PC-9 (cell line): ENCODE results near the gene TPK1. TPM values are rescaled to one million over a fixed set of nuclear protein-coding genes. Genes with fewer than 3 reads are reported as not detected.
"Not testable (repeated sequence)": the region's sequence is repeated elsewhere in the genome, so short reads cannot be mapped to it uniquely, and the experiment has no call there.

Source experiments
- BruUV-seq: library from RNA; stranded (reverse); fragments of 400-500 nt; replicated peaks from 2 replicates; lab custom pipeline; 2021; lab: Mats Ljungman, UMichigan
- CTCF ChIA-PET: fragments of 300-600 bp; sonication (Branson Sonifier 250); formaldehyde crosslinking; loops from one replicate; lab custom pipeline; 2022; ENCODE audit warnings: antibody characterized with exemption; lab: Charles Lee
- POLR2A ChIA-PET: fragments of 300-600 bp; sonication (Branson Sonifier 250); formaldehyde crosslinking; loops from one replicate; lab custom pipeline; 2022; ENCODE audit warnings: antibody characterized with exemption; ENCODE audit not compliant: unreplicated experiment; lab: Charles Lee
- DNase-seq, 2 experiments: peaks; one replicate each; pipeline versions ENCODE4 v3.0.0 to v3.0.0-alpha.2; 2015 to 2022; ENCODE audit warnings: mixed read lengths in 1 of 2
- H2AFZ ChIP-seq: fragments of 200-600 bp; sonication (generic); 2 replicates; pipeline ENCODE4 v1.8.1; 2017; ENCODE audit warnings: antibody characterized with exemption
- H3F3A ChIP-seq: fragments of 200-600 bp; sonication (generic); 2 replicates; pipeline ENCODE4 v1.8.1; 2017; ENCODE audit warnings: antibody characterized with exemption, mild to moderate bottlenecking, low read depth; ENCODE audit not compliant: insufficient read depth
- H3K27ac ChIP-seq: fragments of 200-600 bp; sonication (generic); 2 replicates; pipeline ENCODE4 v1.6.1; 2016; ENCODE audit warnings: mixed run types
- H3K27me3 ChIP-seq: fragments of 200-600 bp; sonication (generic); 2 replicates; pipeline ENCODE4 v1.6.1; 2016; ENCODE audit warnings: low read depth, mixed run types; ENCODE audit not compliant: insufficient read depth
- H3K36me3 ChIP-seq: fragments of 200-600 bp; sonication (generic); 2 replicates; pipeline ENCODE4 v1.6.1; 2016; ENCODE audit warnings: low read depth, mixed run types
- H3K4me1 ChIP-seq: fragments of 200-600 bp; sonication (generic); replicated peaks from 2 replicates; pipeline ENCODE4 v1.6.1; 2016; ENCODE audit warnings: mixed run types; ENCODE audit not compliant: insufficient read depth
- H3K4me2 ChIP-seq: fragments of 200-600 bp; sonication (generic); 2 replicates; pipeline ENCODE4 v1.6.1; 2017; ENCODE audit warnings: mixed run types
- H3K4me3 ChIP-seq: fragments of 200-600 bp; sonication (generic); 2 replicates; pipeline ENCODE4 v1.6.1; 2016; ENCODE audit warnings: mixed run types
- H3K79me2 ChIP-seq: fragments of 200-600 bp; sonication (generic); 2 replicates; pipeline ENCODE4 v1.6.1; 2017; ENCODE audit warnings: low read depth, mixed run types
- H3K9me2 ChIP-seq: fragments of 200-600 bp; sonication (generic); 2 replicates; pipeline ENCODE4 v1.8.1; 2017; ENCODE audit warnings: mild to moderate bottlenecking; ENCODE audit not compliant: insufficient read depth
- H3K9me3 ChIP-seq: fragments of 200-600 bp; sonication (generic); 2 replicates; pipeline ENCODE4 v1.8.1; 2016; ENCODE audit warnings: low read depth; ENCODE audit not compliant: insufficient read depth
- H4K20me1 ChIP-seq: fragments of 200-600 bp; sonication (generic); 2 replicates; pipeline ENCODE4 v1.8.1; 2017; ENCODE audit not compliant: insufficient read depth
- CTCF ChIP-seq: fragments of 200-600 bp; sonication (generic); conservative IDR thresholded peaks from 2 replicates; pipeline ENCODE4 v1.6.1; 2017; ENCODE audit warnings: mixed run types, antibody characterized with exemption, mild to moderate bottlenecking, moderate library complexity
- EZH2 ChIP-seq: fragments of 200-600 bp; sonication (generic); IDR thresholded peaks from 2 replicates; pipeline ENCODE4 v1.8.0; 2017; ENCODE audit warnings: antibody characterized with exemption, low read depth
- intact Hi-C: fragments of 100-400 bp; cut with micrococcal nuclease; formaldehyde crosslinking; loops from one replicate; pipeline ENCODE4 v1.10.0; 2022; ENCODE audit not compliant: unreplicated experiment
- total RNA-seq: library from RNA; stranded (reverse); gene quantifications from 2 replicates; pipeline ENCODE4 v1.2.3, GENCODE V29; 2021

TPK1 gene
- total RNA-seq, 1 experiment from 2014 or later = 0.90 TPM

DNA sequence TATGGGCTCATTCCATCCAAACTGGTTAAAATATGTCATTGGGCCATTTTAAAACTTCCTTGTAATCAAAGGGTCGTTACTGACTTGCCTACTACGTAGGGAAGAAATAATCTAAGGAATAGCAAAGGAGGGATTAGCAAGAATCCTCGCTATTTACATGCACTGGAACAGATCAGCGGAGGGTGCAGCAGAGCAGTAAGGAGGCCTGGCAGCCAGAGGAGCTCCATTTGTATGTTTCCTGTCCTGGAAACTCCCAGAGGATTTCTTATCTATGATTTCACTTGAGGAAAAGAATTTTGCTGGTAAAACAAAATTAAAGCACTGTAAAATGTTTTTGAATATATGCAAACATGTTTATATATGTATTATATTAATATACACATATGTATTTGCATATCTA, 107.3 kb downstream of the TPK1 start:
- no peak overlapping the region for H3K27ac ChIP-seq
- no peak overlapping the region for H3K4me3 ChIP-seq
- H2AFZ ChIP-seq = no peak overlapping the region
- no TSS peak for BruUV-seq
- H3K79me2 ChIP-seq = no peaks in the 10 kb centered on the region
- ChIA-PET POLR2A (interaction anchor here (0.7 kb wide), 1 partner anchor 1715 kb away, joined by 9 read pairs; no protein-coding TSS in a partner anchor), CTCF (no interaction called here)
- TF ChIP-seq EZH2 = no peak
- TF ChIP-seq CTCF = no peak
- H3K9me3 ChIP-seq = no peaks in the 10 kb centered on the region
- no peaks in the 10 kb centered on the region for H3K27me3 ChIP-seq
- DNase-seq = no peak
- no peaks in the 10 kb centered on the region for H3F3A ChIP-seq
- intact Hi-C loops = no loop called here
- no peaks in the 10 kb centered on the region for H3K4me1 ChIP-seq
- no peak overlapping the region for H3K4me2 ChIP-seq
- no peaks in the 10 kb centered on the region for H3K9me2 ChIP-seq
- no peaks in the 10 kb centered on the region for H4K20me1 ChIP-seq
- no peaks in the 10 kb centered on the region for H3K36me3 ChIP-seq

DNA sequence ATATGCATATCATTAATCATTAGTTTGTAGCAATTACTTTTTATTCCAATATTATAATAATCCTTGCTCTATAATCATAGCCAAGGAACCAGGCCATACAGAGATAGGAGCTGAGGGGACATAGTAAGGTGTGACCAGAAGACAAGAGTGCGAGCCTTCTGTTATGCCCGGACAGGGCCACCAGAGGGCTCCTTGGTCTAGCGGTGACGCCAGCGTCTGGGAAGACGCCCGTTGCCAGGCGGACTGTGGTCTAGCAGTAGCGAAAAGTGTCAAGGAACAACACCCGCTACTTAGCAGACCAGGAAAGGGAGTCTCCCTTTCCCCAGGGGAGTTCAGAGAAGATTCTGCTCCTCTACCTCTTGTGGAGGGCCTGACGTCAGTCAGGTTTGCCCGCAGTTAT, 109.0 kb downstream of the TPK1 start:
- H3K79me2 ChIP-seq, H3K4me3 ChIP-seq, BruUV-seq, CTCF ChIA-PET, H3K27ac ChIP-seq, H4K20me1 ChIP-seq, H3K9me2 ChIP-seq, H3F3A ChIP-seq, POLR2A ChIA-PET, H3K27me3 ChIP-seq, H3K4me1 ChIP-seq, H3K9me3 ChIP-seq, H3K36me3 ChIP-seq, intact Hi-C loops, H3K4me2 ChIP-seq: not testable (repeated sequence)
- peak; percentile 63 for TF ChIP-seq CTCF
- peak in 1 of 2 experiments; percentile 9 for DNase-seq
- peak overlapping the region; percentile 55; the same call in 1 of the 2 replicates for H2AFZ ChIP-seq

DNA sequence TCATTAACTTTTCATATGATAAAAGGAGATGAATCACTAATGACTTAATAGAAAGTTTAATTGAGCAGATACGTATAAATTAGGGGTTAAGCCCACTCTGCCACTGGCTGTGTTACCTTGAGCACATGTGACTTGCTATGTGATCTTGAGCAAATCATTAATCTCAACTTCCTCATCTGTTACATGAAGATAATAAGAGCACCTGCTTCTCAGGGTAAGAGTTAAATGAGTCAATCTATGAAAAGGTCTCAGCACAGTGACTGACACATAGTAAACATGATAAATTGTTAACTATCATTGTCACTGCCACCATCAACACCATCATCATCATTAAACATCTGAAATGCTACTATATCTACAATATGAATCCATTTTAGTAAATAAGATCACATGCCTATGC, 110.8 kb downstream of the TPK1 start:
- Histone ChIP-seq H4K20me1 (no peaks in the 10 kb centered on the region), H3K9me2 (no peaks in the 10 kb centered on the region), H3K4me2 (no peak overlapping the region), H2AFZ (no peak overlapping the region), H3K36me3 (no peaks in the 10 kb centered on the region), H3K27ac (no peak overlapping the region), H3F3A (0 out of 2 replicates have a peak, but pooled peaks cover 4% of the 10 kb centered on the region), H3K79me2 (no peaks in the 10 kb centered on the region), H3K9me3 (no peaks in the 10 kb centered on the region), H3K27me3 (no peaks in the 10 kb centered on the region), H3K4me3 (no peak overlapping the region), H3K4me1 (peaks cover 7% of the 10 kb centered on the region; the same call in 1 of the 2 replicates)
- no TSS peak for BruUV-seq
- intact Hi-C loops = no loop called here
- no peak for DNase-seq
- no peak for TF ChIP-seq EZH2
- no peak for TF ChIP-seq CTCF
- CTCF ChIA-PET = no interaction called here
- POLR2A ChIA-PET = no interaction called here
